Urinary bladder (tissue), 4 donors: ENCODE measurements around the gene ABCC4. TPM values are rescaled to one million over a fixed set of nuclear protein-coding genes. Genes with fewer than 3 reads are reported as not detected.

Experiments used
- DNase-seq: peaks from one replicate; pipeline ENCODE4 v3.0.0-alpha.2; 2015; ENCODE audit errors: extremely low spot score
- H3K27ac ChIP-seq: one replicate; pipeline ENCODE4 v1.5.1; 2013; ENCODE audit warnings: low read depth, mild to moderate bottlenecking, moderate library complexity
- H3K36me3 ChIP-seq: one replicate; pipeline ENCODE4 v1.6.1; 2013; ENCODE audit warnings: mild to moderate bottlenecking, moderate library complexity; ENCODE audit not compliant: insufficient read depth
- H3K4me1 ChIP-seq: one replicate; pipeline ENCODE4 v1.6.1; 2013; ENCODE audit warnings: mild to moderate bottlenecking, moderate library complexity; ENCODE audit not compliant: insufficient read depth
- H3K4me3 ChIP-seq: one replicate; pipeline ENCODE4 v1.5.1; 2013; ENCODE audit warnings: low read depth, low read length
- WGBS: extraction: QIAGEN DNeasy Blood & Tissue Kit; methylation state at CpG from one replicate; pipeline ENCODE4 v1.1.7; 2013; 5-methylcytosine and 5-hydroxymethylcytosine counted together
- polyA plus RNA-seq: library from polyadenylated mRNA; stranded (reverse); fragments of 200-250 nt; gene quantifications from one replicate; pipeline ENCODE4 v1.2.3, GENCODE V29; 2013
- total RNA-seq: library from RNA; depleted of rRNA; stranded (reverse); fragments of >200 nt; gene quantifications from one replicate; pipeline ENCODE4 v1.2.3, GENCODE V29; 2014
- donor health status: healthy with polysubstance abuse.
- donor health status: healthy.

ABCC4 gene
- total and polyA plus RNA-seq, 2 donors, result 31.4 to 32.5 TPM

DNA sequence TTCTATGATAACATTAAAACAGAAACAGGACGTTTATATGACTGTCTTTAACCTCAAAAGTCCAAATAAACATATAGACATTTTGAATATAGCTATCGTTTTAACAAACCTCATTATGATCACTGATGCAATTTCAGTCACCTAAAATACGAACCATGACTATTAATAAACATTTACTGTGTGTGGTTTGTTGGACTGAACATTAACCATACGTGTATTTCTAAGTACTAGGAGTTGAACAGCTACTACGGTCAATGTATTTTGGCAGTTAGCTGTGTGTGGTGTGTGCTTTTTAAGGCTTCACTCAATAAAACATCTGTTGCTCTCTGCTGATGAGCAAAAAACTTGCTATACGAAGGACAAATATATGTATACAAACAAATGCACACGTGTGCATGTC is 281.4 kb downstream of the ABCC4 start:
- no peaks in the 10 kb centered on the region for H3K36me3 ChIP-seq
- WGBS, result 79% methylated on average over 7 of the region's 7 CpGs
- DNase-seq, result no peak
- H3K27ac ChIP-seq, result no peak overlapping the region
- no peaks in the 10 kb centered on the region for H3K4me1 ChIP-seq
- no peak overlapping the region for H3K4me3 ChIP-seq

DNA sequence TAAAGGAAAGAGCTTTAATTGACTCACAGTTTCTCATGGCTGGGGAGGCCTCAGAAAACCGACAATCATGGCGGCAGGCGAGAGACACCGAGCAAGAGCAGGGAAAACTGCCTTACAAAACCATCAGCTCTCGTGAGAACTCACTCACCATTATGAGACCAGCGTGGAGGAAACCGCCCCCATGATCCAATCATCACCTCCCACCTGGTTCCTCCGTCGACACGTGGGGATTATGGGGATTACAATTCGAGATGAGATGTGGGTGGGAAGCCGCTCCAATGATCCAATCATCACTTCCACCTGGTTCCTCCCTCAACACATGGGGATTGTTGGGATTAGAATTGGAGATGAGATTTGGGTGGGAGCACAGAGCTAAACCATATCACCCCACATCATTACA is 293.9 kb downstream of the ABCC4 start:
- Histone ChIP-seq H3K4me3 (no peak overlapping the region), H3K4me1 (no peaks in the 10 kb centered on the region), H3K36me3 (no peaks in the 10 kb centered on the region), H3K27ac (no peak overlapping the region)
- 91% methylated on average over 12 of the region's 12 CpGs for WGBS
- DNase-seq, result no peak

DNA sequence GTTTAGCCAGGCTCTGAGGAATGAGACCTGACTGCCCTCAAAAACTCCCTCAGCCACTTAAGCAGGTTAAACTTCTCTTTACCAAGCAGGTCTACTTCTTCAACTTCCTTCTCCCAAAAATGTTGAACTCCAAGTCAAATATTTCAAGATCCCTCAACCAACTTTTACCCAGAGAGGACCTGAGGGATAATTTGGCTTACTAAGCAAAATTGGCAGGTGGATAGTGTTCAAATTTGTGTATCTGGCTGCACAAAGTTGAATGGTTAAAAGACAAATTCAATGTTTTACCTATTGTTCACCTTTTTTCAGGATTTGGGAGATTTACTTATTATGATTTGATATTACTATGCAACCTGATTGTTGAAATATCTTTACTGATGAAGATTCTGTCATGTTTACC is 296.0 kb downstream of the ABCC4 start:
- Histone ChIP-seq H3K4me1 (no peaks in the 10 kb centered on the region), H3K36me3 (no peaks in the 10 kb centered on the region), H3K27ac (no peak overlapping the region), H3K4me3 (no peak overlapping the region)
- DNase-seq, result no peak

DNA sequence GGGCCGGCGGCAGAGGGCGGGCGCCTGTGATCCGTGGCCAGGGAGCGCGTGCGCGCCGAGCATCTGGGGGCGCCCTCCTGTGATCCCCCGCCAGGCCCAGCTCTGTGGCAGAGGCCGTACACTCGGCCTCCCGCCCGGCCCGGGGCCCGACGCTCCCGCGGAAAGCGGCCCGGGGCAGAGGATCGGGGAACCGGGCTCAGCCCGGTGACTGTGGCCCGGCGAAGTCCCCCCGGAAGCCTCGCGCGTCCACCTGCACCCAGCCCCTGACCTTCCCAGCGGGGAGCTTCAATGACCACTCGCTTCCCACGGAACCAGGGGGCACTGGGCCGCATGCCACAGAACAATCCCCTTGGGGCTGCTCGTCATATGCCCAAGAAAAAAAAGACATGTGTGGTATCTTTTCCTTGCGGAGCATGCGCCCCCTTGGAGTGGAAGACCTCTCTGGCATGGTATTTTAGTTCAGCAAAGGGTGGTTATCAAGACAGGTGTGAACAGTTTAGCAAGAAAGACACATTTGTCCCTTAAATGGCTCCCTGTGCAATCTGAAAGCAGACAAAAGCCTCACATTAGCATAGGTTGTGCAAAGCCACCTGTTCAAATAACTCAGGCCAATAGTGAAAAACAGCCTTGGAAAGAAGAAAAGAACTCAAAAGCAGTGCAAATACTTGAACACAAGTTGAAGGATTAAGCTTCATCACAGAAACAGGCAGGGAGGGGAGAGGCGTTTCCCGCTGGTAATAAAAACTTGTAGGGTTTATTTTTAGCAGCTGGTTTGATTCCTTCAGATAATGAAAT is 298.0 kb downstream of the ABCC4 start:
- Histone ChIP-seq H3K4me3 (no peak overlapping the region), H3K4me1 (no peaks in the 10 kb centered on the region), H3K27ac (no peak overlapping the region), H3K36me3 (no peaks in the 10 kb centered on the region)
- no peak for DNase-seq
- 4% methylated on average over 41 of the region's 41 CpGs for WGBS

DNA sequence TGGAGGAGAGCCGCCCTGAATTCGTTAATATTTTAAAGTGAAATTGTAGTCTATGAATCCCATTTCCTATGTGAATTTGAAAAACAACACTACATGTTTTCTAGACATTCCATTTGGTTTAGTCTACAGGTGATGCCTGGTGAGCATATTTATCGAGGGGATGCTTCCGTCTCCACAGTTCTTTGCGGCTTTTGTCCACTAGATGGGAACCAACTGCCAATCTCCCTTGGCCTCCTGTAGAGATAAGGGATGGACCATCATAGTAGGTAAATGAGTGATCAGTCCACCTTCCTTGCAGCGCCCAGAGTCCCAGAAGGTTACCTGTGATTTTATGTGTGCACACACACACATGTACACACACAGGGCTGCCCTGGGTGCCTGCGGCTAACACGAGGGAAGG is 299.1 kb downstream of the ABCC4 start:
- Histone ChIP-seq H3K27ac (no peak overlapping the region), H3K4me3 (no peak overlapping the region), H3K4me1 (no peaks in the 10 kb centered on the region), H3K36me3 (no peaks in the 10 kb centered on the region)
- 94% methylated on average over 8 of the region's 8 CpGs for WGBS
- no peak for DNase-seq

DNA sequence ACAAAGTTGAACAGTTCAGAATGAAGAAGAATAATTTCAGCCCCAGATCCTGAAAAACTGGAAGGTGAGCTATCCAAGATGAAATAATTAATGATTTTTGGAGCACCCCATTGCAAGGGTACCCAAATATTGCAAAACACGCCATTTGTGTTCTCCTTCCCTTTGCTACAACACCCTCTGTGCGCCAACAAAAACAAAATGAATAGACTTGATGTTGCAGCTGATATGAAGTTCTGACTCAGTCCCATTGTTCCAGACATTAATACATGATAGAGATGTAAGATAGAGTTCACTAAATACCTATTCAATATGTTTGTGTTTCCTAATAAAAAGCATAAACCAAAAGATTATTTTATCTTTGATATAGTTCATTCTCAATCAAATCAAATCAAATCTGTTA is 301.4 kb downstream of the ABCC4 start:
- H3K36me3 ChIP-seq, result no peaks in the 10 kb centered on the region
- H3K4me3 ChIP-seq, result no peak overlapping the region
- 86% methylated on average over 2 of the region's 2 CpGs for WGBS
- no peaks in the 10 kb centered on the region for H3K4me1 ChIP-seq
- no peak overlapping the region for H3K27ac ChIP-seq
- DNase-seq, result no peak

DNA sequence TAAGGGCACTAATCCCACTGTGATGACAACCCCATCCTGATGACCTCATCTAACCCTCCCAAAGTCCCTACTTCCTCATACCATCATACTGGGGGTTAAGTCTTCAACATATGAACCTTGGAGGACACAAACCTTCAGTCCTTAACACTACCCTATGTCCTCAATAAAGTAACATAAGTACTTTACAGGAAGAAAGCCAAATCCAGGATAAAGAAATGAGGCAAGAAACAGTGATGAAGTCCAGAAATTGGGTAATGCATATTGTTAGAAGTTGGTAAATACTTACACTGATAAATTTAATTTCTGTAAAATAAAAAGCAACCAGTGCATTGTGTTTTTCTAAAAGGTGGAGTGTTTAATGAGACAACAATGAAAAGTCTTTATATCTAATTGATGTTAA is 304.1 kb downstream of the ABCC4 start:
- H3K27ac ChIP-seq, result no peak overlapping the region
- no peaks in the 10 kb centered on the region for H3K36me3 ChIP-seq
- DNase-seq, result no peak
- no peaks in the 10 kb centered on the region for H3K4me1 ChIP-seq
- no peak overlapping the region for H3K4me3 ChIP-seq

DNA sequence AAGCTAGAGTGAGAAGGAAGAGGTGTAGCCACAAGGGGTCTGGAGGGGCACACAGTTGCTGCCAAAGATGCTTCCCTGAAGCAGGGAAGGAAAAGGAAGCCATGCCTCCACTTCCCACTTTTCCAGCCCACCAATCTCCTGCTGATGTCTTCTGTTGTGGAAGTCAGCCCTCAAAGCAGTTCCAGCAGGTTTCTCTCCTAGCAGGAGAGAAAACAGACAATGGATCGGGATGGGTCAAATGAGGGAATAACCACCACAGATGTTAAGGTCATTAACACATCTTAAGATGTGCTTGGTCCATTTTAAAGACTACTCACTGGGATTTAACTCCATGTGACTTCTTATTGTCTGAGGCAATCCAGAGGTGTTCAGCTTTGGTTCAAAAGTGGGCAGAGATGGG is 304.8 kb downstream of the ABCC4 start:
- no peak for DNase-seq
- 58% methylated on average over 1 of the region's 1 CpG for WGBS
- no peak overlapping the region for H3K4me3 ChIP-seq

DNA sequence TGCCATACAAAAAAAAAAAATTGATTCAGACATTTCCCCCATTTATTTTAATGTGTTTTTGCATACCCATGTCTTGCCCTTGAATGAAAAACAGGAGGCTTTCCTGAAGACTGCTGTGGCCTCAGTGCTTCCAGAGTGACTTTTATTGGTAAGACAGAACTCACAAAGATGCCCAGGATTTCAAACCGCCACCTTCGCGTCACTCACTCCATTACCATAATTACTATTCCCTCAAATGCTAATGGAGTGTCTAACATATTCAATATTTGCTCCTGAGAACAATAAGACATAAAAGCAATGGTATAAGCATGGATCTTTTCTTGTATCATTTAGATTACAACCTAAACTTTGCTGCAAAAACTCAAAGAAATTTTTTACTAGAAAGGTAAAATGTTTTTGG is 306.7 kb downstream of the ABCC4 start:
- DNase-seq, result no peak
- Histone ChIP-seq H3K36me3 (no peaks in the 10 kb centered on the region), H3K4me3 (no peak overlapping the region), H3K27ac (no peak overlapping the region), H3K4me1 (no peaks in the 10 kb centered on the region)
- WGBS, result 59% methylated on average over 3 of the region's 3 CpGs

More for the DNA sequence above, 304.8 kb downstream of the ABCC4 start:
- Histone ChIP-seq H3K27ac (no peak overlapping the region), H3K36me3 (no peaks in the 10 kb centered on the region), H3K4me1 (no peaks in the 10 kb centered on the region)

DNA sequence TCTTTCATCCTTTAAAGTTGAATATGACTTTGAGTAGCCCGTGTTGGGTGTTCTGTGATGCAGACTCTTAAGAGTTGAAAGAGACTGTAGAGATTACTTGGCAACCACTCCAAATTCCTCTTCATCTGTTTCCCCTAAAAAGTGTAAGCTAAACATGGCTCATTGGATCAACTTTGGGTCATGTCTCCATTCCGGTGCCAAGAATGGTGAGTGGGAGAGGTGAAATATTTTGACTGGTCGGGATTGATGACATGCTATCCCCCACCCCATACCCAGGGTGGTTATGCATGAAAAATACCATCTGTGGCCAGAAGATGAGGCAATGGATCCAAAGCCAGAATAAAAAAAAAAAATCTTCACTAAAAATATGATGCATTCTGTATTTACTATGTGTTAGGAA is 307.6 kb downstream of the ABCC4 start:
- Histone ChIP-seq H3K4me1 (no peaks in the 10 kb centered on the region), H3K27ac (no peak overlapping the region), H3K4me3 (no peak overlapping the region), H3K36me3 (no peaks in the 10 kb centered on the region)
- 38% methylated on average over 3 of the region's 3 CpGs for WGBS
- DNase-seq, result no peak

DNA sequence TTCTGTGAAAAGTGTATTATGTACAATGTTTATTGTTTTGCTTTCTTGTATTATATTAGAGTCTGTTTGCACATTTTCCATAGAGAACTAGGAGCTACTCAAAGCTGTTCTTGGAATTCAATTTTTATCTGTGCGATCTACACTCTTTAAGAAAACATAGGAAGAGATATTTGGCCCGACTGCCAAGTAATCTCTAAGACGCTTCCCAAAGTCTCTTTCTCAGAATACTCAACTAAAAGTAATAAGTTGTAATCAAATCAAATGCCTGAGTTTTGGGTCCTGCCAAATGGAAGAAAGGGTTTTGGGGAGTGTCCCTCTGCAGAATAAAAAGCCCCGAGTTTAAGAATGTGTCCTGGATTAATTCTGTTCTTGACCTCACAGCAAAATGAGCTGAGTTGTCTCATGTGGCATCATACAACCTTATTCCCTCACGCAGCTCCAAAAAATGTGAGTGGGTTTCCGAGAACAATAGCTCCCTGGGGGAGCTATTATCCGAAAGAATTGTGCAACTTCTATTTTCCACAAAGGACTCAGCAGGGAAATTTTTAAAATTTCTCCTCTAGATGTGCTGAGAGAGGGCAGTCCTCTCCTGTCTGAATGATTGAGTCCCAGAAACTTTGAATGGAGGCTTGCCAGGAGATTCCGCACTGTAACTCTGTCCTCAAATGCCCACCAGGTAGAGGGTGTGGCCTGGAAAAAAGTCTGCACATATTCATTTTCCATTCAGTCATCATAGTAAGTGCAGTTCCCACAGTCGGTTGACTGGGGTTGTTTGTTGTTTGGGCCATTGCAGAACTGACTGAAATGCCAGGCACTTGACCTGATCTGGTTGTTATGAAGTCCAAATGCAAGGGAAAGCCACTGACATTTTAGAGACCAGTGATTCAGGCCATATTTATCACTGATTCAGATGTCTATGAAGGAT is 309.0 kb downstream of the ABCC4 start:
- WGBS, result 64% methylated on average over 9 of the region's 9 CpGs
- H3K4me3 ChIP-seq, result no peak overlapping the region
- no peak for DNase-seq
- no peaks in the 10 kb centered on the region for H3K4me1 ChIP-seq
- H3K36me3 ChIP-seq, result no peaks in the 10 kb centered on the region
- H3K27ac ChIP-seq, result no peak overlapping the region

DNA sequence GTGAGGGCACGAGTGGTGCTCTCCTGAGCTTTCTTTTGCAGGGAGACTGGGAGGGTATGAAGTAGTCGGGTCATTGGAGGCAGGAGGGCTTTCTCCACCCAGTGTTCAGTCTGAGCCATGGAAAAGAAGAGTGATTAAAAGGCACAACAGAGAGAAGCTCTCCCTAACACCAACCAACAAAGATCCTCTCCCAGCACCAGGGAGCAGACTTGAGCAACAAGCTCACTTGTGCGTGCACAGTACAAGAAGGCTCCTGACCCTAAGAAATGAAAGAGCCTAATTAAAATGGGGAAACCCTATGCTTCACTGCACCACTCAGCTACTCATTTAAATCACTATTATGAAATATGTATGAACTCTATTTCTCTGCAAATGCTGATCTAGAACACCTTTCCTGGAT is 312.6 kb downstream of the ABCC4 start:
- no peak for DNase-seq
- WGBS, result 61% methylated on average over 3 of the region's 3 CpGs
- no peaks in the 10 kb centered on the region for H3K36me3 ChIP-seq
- no peak overlapping the region for H3K27ac ChIP-seq
- no peak overlapping the region for H3K4me3 ChIP-seq
- no peaks in the 10 kb centered on the region for H3K4me1 ChIP-seq

DNA sequence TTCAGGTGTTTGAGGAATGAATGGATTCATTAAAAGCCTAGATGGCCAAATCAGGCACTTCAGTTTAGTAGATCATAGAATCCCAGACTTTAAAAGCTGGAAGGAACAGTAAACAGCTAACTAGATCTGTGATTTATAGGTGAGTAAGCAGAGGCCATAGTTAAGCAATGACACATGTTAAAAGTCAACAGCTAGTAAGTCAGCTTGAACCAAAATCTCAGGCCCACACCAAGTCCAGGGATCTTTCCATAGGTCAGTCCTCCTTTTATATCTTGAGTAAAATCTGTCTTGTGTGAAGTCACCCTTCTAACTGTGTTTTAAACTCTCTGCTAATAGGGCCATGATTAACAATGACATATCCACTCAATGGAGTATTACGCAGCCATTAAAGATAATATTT is 313.4 kb downstream of the ABCC4 start:
- 100% methylated on average over 1 of the region's 1 CpG for whole genome bisulfite sequencing
- no peak overlapping the region for H3K4me3 ChIP-seq
- no peak overlapping the region for H3K27ac ChIP-seq
- no peaks in the 10 kb centered on the region for H3K36me3 ChIP-seq
- DNase-seq, result no peak
- H3K4me1 ChIP-seq, result no peaks in the 10 kb centered on the region

DNA sequence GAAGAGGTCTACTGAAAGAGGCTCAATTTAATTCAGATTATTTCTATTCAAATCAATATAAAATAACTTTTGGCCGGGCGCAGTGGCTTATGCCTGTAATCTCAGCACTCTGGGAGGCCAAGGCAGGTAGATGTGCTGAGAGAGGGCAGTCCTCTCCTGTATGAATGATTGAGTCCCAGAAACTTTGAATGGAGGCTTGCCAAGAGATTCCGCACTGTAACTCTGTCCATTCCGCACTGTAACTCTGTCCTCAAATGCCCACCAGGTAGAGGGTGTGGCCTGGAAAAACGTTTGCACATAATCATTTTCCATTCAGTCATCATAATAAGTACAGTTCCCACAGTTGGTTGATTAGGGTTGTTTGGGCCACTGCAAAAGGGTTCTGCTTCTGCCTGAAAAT is 314.2 kb downstream of the ABCC4 start:
- Histone ChIP-seq H3K4me1 (no peaks in the 10 kb centered on the region), H3K27ac (no peak overlapping the region), H3K36me3 (no peaks in the 10 kb centered on the region), H3K4me3 (no peak overlapping the region)
- DNase-seq, result no peak
- 86% methylated on average over 5 of the region's 5 CpGs for WGBS
